Hypothalamus (tissue), 51 donors: Measurements from ENCODE around the gene NKTR.

ENCODE experiments used
- DNase-seq, 51 donors: peaks; one replicate each; lab custom pipeline; 2025; lab: John Stamatoyannopoulos, UW

Gene NKTR

DNA sequence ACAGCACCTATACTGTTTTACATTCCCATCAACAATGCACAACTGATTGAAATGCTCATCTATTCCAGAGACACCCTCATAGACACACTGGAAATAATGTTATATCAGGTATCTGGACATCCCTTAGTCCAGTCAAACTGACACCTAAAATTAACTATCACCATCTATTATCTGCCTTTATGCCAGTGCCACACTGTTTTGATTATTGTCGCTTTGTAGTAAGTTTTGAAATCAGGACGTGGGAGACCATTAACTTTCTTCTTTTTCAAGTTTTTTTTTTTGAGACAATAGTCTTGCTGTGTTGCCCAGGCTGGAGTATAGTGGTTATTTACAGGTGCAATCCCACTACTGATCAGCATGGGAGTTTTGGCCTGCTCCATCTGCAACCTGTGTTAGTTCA is 75.4 kb downstream of the NKTR start:
- no peak for DNase-seq

DNA sequence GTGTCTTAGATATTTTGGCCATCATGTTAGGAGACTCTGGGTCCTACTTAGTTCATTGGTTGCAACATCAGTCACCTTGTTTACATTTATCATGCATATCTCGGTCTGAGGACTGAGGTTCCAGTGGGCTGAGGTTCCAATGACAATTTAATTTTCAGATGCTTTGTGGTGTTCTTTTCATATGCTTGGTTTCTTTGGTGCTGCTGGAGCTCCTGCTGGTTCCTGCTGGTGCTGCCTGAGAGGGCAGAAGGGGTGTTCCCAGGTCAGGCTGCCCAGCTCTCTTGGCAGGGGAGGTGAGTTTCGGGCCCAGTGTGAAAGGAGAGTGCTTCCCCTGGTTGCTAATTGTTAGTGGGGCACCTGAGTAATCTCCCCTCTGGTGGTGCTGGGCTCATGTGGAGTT is 78.0 kb downstream of the NKTR start:
- DNase-seq, result no peak

DNA sequence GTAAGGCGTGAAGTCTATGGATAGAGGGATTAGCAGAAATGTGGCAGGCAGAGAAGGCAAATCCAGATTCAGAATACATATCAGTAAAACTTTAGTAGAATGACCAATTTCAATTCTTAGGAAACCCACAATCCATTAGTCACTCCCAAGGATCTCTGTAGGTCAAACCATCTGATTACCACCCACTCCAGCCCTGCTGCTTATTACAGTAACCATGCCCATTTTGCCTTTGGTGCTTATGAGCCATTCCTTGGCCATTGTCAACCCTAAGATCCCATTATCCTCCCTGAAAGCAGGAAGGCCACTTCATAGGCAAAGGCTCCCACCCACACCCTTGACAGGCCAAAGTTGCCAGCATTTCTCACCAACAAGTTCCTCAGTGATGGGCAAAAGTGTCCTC is 79.8 kb downstream of the NKTR start:
- DNase-seq, result no peak

DNA sequence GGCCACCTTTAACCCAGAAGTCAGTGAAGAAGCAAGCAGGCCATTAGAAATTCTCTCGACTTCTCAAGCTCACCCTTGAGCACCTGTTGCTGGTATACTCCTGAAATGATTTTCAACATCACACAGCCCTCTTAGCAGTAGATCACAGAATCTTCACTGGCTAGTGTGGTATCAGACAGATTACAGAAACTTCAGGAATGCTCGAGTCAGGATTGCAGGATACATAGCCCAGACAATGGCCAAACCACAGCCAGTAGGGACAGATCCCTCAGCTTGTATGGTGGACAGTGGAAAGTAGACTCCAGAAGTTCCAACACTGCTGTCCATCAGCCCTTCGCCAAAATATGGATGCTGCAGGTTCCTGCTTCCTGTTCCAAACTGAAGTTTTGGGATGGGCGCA is 80.3 kb downstream of the NKTR start:
- no peak for DNase-seq

- no peak for DNase-seq
These were observed 81.0 kb downstream of the NKTR start for GRCh38 chr3:42681361-42682038.

DNA sequence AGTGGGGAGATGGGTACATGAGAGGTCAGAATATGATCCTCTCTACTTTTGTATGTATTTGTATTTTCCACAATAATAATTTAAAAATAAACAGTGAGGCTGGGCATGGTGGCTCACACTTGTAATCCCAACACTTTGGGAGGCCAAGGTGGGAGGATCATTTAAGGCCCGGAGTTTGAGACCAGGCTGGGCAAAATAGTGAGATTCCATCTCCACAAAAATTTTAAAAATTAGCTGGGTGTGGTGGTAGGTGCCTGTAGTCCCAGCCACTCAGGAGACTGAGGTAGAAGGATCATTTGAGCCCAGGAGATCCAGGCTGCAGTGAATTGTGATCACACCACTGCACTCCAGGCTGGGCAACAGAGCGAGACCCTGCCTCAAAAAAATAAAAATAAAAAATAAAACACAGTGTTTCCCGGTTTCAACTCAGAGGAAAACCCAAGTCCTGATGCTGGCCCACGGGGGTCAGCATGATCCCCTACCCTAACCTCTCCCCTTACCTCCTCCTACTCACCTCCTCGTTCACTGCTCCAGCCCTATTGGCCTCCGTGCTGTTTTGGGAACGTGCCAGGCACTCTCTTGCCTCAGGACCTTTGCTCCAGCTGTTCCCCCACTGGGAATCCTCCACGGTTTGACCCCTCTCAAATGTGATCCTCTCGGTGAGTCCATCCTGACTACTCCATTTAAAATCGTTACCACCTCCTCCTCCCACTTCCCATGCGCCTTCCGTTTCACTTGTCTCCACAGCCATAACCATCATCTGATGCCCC is 82.0 kb downstream of the NKTR start:
- DNase-seq, result no peak

DNA sequence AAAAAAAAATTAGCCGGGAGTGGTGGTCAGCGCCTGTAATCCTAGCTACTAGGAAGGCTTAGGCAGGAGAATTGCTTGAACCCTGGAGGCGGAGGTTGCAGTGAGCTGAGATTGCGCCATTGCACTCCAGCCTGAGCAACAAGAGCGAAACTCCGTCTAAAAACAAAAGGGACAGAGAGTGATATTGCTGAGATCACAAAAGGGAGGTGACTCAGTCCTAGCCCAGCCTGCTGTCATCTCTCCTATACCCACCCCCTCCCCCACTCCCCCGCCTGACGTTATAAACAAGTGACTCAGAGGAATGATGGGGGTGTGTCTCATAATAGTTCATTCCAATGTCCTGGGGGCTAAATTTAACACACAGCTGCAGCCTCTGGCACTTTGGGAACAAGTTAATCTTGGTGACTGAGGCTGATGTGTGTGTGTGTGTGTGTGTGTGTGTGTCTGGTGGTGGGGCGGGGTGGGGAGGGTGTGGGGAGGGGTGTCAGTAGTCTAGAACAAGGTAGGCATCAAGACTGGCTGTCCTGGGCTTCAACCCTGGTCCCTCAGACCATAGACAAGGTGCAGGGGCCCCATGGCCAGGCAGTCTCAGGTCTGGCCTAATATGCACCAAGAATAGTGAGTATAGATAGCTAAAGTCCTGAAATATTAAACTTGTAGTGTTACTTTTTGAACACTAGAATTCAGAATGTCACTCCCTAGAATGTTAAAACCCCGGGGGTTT is 83.6 kb downstream of the NKTR start:
- peak in 18 of 51 donors; percentile 20 to 90 (median 52) for DNase-seq

- no peak for DNase-seq
These were observed 84.3 kb downstream of the NKTR start for GRCh38 chr3:42684632-42685362.

DNA sequence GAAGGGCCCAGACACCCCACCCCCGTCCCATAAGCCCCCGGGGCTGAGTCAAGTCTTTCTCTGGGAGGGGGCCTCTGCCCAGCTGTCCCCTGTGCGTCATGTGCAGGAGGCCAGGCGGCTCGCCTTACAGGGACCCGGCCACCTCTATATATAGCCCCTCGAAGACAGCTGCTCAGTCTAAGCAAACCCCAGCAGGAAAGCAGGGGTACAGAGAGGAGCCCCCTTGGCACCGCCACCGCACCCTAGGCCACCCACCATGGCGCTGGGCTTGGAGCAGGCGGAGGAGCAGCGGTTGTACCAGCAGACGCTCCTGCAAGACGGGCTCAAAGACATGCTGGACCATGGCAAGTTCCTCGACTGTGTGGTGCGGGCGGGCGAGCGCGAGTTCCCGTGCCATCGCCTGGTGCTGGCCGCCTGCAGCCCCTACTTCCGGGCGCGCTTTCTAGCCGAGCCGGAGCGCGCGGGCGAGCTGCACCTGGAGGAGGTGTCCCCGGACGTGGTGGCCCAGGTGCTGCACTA is 84.9 kb downstream of the NKTR start, which contains the start of gene KLHL40:
TSS of gene KLHL40 (plus strand) at position 175 of the 519 bp plus-strand sequence. CDS start at position 257, 82 bp downstream.
- no peak for DNase-seq

DNA sequence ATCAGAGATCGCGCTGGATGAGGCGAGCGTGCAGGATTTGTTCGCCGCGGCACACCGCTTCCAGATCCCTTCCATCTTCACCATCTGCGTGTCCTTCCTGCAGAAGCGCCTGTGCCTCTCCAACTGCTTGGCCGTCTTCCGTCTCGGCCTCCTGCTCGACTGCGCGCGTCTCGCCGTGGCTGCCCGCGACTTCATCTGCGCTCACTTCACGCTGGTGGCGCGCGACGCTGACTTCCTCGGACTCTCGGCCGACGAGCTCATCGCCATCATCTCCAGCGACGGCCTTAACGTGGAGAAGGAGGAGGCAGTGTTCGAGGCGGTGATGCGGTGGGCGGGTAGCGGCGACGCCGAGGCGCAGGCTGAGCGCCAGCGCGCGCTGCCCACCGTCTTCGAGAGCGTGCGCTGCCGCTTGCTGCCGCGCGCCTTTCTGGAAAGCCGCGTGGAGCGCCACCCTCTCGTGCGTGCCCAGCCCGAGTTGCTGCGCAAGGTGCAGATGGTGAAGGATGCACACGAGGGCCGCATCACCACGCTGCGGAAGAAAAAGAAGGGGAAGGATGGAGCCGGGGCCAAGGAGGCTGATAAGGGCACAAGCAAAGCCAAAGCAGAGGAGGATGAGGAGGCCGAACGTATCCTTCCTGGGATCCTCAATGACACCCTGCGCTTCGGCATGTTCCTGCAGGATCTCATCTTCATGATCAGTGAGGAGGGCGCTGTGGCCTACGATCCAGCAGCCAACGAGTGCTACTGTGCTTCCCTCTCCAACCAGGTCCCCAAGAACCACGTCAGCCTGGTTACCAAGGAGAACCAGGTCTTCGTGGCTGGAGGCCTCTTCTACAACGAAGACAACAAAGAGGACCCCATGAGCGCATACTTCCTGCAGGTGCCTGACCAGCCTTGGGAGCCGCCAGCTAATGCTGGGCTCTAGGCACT is 85.7 kb downstream of the NKTR start:
- DNase-seq, result no peak

DNA sequence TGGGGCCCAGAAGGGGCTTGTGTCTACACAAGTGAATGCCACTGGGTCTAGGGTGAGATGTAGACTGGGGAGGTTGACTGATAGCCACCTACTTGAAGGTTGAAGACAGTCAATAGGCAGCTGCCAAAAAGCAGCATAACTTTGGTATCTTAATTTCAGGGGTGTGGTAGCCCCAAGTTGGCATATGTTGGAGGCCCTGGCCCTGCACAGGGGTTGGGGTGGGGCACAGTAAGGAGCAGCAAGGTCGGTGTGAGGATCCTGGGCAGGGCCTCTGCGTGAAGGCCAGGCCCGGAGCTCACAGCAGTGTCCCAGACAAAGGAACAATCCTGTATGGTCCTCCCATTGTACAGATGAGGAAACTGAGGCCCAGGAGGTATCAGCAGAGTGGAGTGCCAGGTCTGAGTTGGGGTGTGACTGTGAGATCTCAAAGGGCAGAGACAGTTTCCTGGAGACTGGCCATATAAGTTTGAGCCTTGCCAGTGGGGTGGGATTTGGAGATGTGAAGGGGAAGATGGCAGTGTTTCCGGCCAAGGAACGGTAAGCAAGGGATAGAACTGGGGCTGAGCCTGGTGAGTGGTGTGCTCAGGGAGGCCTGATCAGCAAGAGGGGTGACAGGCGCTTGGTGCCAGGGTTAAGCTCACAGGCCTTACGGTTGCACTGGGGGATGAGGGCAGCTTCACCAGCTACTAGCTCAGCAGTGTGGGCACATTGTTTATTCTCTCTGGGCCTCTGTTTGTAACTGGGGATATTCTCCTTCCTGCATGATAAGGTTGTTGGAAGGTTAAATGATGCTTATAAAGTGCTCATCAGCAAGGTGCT is 86.6 kb downstream of the NKTR start:
- DNase-seq, result no peak

DNA sequence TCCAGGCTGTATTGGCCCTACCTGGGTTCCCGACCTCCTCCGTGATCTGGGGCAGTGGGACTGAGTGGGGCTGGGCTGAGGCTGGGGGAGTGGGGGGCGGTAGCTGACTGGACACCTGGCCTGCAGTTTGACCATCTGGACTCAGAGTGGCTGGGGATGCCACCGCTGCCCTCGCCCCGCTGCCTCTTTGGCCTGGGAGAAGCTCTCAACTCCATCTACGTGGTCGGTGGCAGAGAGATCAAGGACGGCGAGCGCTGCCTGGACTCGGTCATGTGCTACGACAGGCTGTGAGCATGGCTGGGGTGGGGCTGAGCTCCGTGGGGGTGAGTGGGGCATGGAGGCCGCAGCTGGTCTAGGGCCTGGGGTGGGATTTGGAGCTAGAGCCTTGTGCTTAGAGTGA is 87.5 kb downstream of the NKTR start:
- no peak for DNase-seq

DNA sequence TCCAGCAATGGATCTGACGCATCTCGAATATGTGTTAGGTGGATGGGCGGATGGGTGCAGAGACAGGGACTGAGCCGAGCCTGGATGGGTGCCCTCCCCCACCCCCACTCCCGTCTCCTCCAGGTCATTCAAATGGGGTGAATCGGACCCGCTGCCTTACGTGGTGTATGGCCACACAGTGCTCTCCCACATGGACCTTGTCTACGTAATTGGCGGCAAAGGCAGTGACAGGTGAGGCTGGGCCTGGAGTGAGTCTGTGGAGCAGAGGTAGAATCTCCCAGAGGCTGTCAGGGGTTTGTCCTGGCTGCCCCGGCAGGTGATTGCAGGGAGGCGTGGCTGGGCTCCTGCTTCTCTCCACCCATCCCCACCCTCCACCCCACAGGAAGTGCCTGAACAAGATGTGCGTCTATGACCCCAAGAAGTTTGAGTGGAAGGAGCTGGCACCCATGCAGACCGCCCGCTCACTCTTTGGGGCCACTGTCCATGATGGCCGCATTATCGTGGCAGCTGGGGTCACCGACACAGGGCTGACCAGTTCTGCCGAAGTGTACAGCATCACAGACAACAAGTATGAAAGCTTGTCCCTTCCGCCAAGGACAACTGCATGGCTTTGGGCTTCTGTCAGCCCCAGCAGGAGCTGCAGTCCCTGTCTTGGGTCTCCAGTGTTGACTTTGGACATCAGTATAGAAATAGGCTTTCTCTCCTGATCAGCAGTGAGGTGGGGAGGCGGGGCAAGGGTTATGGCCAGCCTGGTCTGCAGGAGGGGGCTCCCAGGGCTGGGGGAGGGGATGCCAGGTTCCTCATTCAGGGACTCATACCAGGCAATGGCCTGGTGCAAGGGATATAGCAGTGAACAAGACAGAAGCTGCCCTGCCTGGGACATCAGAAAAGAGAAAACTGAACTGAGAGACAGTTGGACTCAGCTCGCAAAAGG is 88.3 kb downstream of the NKTR start:
- no peak for DNase-seq

DNA sequence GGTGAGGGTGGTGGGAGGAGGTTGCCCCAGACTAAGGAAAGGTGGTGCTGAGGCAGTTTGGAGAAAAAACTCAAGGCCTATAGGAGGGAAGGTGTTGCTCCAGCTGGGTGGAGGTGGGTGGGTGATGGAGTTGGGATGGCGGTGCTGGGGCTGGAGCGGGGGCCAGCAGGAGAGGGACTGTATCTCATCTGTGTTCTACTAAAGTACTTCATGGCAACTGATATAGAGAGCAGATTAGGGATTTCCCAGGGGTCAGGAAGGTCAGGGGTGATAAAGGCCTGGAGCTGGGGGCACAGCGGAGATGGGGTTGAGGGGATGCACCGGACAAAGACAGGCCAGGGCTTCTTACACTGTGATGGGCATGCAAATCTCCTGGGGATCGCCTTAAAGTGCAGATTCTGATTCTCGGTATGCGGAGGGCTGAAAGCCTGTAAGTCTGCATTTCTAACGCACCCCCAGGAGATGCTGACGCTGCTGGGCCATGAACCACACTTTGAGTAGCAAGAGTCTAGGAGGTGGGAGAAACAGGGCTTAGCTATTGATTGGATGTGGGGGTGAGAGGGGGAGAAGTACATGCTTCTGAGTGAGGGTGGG is 89.0 kb downstream of the NKTR start:
- no peak for DNase-seq

- no peak for DNase-seq
These were observed 89.7 kb downstream of the NKTR start for GRCh38 chr3:42690191-42690590.

DNA sequence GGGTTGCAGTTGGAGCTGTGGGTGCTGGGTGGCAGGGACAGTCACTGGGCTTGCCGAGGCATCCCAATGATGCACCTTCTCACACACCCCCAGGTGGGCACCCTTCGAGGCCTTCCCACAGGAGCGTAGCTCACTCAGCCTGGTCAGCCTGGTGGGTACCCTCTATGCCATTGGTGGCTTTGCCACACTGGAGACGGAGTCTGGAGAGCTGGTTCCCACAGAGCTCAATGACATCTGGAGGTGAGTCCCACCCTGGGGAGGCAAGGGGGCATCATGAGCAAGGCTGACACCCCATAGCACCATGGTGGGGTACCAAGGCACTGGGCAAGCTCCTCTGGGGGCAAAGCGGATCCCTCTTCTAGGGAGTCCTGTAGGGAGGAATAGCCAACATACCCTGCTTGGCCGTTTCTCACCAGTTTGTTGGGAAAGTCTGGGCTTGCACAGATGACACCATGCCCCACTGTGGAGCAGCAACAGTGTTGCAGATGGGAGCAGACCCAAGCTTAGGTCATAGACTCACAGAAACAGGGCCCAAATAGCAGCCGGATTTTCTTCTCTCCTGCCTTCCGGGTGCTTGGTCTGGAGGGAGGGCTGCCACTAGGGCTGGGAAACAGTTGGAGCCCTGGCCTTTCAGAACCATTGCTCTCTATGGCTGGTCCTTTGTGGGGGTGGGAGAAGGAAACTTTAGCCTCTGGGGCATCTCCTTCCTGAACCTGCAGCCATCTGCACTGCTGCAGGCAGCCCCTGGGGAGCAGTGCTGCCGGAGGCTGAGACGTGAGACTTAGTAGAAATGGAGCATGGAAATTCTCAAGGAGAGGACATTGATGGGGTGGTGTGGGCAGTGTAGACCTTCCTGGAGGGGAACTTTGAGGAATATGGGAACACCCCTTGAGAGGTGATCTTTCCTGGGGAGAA is 90.5 kb downstream of the NKTR start:
- DNase-seq, result peak in 6 of 51 donors; percentile 20 to 46 (median 35)
